Activated T-helper 17 cell treated with anti-CD3 and anti-CD28 coated beads, Interleukin-2, amount 50 U/mL, for 72 hours (primary cell): ENCODE measurements around the gene STK32A. TPM values are rescaled to one million over a fixed set of nuclear protein-coding genes. Genes with fewer than 3 reads are reported as not detected.
"Not testable (repeated sequence)": the region's sequence is repeated elsewhere in the genome, so short reads cannot be mapped to it uniquely, and the experiment has no call there.

Experiments
- ATAC-seq: fragments of 150-1000 bp; cut with Tn5 transposase; replicated peaks from 2 replicates; pipeline ENCODE4 v1.10.0; 2021; ENCODE audit warnings: mild to moderate bottlenecking, moderate library complexity
- H3K27ac Mint-ChIP-seq: one replicate; pipeline ENCODE4 v1.8.0; 2022; ENCODE audit warnings: mixed read lengths
- H3K27me3 Mint-ChIP-seq: one replicate; pipeline ENCODE4 v1.8.0; 2022; ENCODE audit warnings: mixed read lengths
- H3K36me3 Mint-ChIP-seq: one replicate; pipeline ENCODE4 v1.8.0; 2022; ENCODE audit warnings: low read depth, mild to moderate bottlenecking, mixed read lengths
- H3K4me1 Mint-ChIP-seq: one replicate; pipeline ENCODE4 v1.8.0; 2022; ENCODE audit warnings: mixed read lengths
- H3K4me3 Mint-ChIP-seq: one replicate; pipeline ENCODE4 v1.8.0; 2022; ENCODE audit warnings: mild to moderate bottlenecking, mixed read lengths
- H3K9me3 Mint-ChIP-seq: one replicate; pipeline ENCODE4 v1.8.0; 2022; ENCODE audit warnings: mixed read lengths
- total RNA-seq, 2 donors: library from RNA; stranded (reverse); gene quantifications; one replicate each; pipeline ENCODE4 v1.2.3, GENCODE V29; 2022

Gene STK32A
- total RNA-seq, 2 donors from 2014 or later, result not detected

DNA sequence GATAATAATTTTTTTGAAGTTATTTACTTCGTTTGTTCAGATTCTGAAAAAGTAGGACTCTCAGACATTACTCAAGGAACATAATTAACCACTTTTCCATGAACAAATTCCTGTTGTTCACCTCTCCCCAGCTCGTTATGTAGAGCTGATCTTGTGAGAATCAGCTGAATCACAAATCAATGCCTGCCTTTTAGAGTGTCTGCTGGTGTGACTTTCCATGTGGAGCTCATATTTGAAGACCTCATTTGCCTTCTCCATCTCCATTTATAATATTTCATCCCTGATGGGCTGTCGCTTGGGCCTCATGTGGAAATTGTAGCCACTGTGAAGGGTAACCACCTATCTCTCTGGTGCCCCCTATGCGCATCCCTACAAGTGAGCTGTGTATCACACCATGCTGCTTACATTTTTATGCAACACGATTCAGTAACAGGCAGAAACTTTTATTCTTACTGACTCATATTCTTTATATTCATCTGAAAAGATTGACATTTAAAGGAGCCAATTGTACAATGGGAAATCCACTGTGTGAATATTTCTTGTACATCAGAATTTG is 111.3 kb downstream of the STK32A start:
- Mint-ChIP-seq H3K27ac (no peak overlapping the region), H3K4me3 (no peak overlapping the region), H3K36me3 (no peaks in the 10 kb centered on the region), H3K4me1 (no peaks in the 10 kb centered on the region), H3K9me3 (no peaks in the 10 kb centered on the region), H3K27me3 (no peaks in the 10 kb centered on the region)
- no peak for ATAC-seq

- H3K4me3 Mint-ChIP-seq, result no peak overlapping the region
- H3K36me3 Mint-ChIP-seq, result no peaks in the 10 kb centered on the region
- no peak overlapping the region for H3K27ac Mint-ChIP-seq
- no peaks in the 10 kb centered on the region for H3K9me3 Mint-ChIP-seq
- H3K27me3 Mint-ChIP-seq, result peaks cover 3% of the 10 kb centered on the region
- no peaks in the 10 kb centered on the region for H3K4me1 Mint-ChIP-seq
- ATAC-seq, result no peak
Measured at GRCh38 chr5:147348046-147348445, 113.2 kb downstream of the STK32A start.

DNA sequence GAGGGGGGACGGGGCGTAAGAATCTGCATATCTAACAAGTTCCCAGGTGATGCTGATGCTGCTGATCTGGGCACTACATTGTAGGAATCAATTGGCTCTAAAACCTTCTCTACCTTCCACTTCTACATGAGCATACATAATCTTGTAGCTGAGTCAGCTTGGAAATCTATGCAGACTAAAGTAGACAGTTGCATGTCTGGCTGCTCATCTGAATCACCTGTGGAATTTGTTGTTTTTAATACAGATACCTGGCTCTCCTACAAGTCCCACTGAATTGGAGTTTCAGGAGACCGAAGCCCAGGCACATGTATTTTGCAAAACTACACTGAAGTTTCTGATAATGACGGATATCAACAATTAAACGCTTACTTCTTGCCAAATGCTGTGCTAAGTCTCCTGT is 113.6 kb downstream of the STK32A start:
- no peak overlapping the region for H3K4me3 Mint-ChIP-seq
- no peaks in the 10 kb centered on the region for H3K9me3 Mint-ChIP-seq
- no peak overlapping the region for H3K27ac Mint-ChIP-seq
- no peaks in the 10 kb centered on the region for H3K4me1 Mint-ChIP-seq
- no peak for ATAC-seq
- no peaks in the 10 kb centered on the region for H3K36me3 Mint-ChIP-seq
- peaks cover 3% of the 10 kb centered on the region for H3K27me3 Mint-ChIP-seq

- Mint-ChIP-seq H3K4me1 (no peaks in the 10 kb centered on the region), H3K27ac (no peak overlapping the region), H3K4me3 (no peak overlapping the region), H3K27me3 (peaks cover 3% of the 10 kb centered on the region), H3K9me3 (no peaks in the 10 kb centered on the region), H3K36me3 (no peaks in the 10 kb centered on the region)
- ATAC-seq, result no peak
Measured at GRCh38 chr5:147349241-147349640, 114.4 kb downstream of the STK32A start.

DNA sequence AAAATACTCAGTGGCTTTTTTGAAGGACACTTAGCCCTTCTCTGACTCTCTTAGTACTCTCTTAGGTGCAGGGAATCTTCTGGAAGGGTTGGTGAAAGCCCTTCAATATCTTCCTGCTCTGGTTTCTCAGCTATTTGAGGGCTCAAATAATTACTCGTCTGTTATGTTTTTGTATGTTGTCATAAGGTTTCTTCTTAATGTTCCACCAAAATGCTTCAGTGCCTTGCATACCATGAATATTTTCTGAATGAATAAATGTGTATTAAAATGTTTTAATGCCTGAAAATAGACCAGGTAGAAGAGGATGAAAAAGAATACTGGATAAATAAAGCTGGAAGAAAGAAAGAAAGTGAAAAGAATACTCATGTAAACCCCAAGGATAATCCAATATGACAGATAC is 124.3 kb downstream of the STK32A start:
- Mint-ChIP-seq H3K27me3 (peaks cover 2% of the 10 kb centered on the region), H3K4me1 (no peaks in the 10 kb centered on the region), H3K27ac (no peak overlapping the region), H3K36me3 (no peaks in the 10 kb centered on the region), H3K4me3 (no peak overlapping the region), H3K9me3 (no peaks in the 10 kb centered on the region)
- ATAC-seq, result no peak

GRCh38 chr5:147359581-147359980 is 124.8 kb downstream of the STK32A start:
- H3K4me1 Mint-ChIP-seq, result no peaks in the 10 kb centered on the region
- no peak for ATAC-seq
- H3K9me3 Mint-ChIP-seq, result no peaks in the 10 kb centered on the region
- no peaks in the 10 kb centered on the region for H3K36me3 Mint-ChIP-seq
- H3K27me3 Mint-ChIP-seq, result peaks cover 2% of the 10 kb centered on the region
- H3K4me3 Mint-ChIP-seq, result no peak overlapping the region
- H3K27ac Mint-ChIP-seq, result no peak overlapping the region

DNA sequence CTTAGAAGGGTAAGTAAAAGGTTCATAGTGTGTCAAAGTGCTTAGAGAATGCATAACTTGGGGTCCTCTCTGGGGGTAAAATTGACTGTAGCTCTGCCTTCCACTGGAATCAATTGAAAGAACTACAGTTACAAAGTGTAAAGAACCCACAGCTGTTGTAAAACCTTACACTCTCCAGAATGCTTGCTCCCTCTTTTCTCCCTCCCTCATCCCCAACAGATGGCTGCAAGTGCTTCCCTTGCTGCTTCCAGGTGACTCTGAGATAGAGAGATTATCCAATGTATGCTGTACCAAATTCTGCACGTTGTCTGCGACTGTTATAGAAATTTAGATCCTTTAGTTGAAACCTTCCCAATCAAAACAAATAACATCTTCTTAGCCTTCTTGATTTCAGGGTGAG is 126.0 kb downstream of the STK32A start:
- H3K27me3 Mint-ChIP-seq, result peaks cover 2% of the 10 kb centered on the region
- H3K27ac Mint-ChIP-seq, result no peak overlapping the region
- no peaks in the 10 kb centered on the region for H3K4me1 Mint-ChIP-seq
- no peak overlapping the region for H3K4me3 Mint-ChIP-seq
- ATAC-seq, result no peak
- H3K36me3 Mint-ChIP-seq, result no peaks in the 10 kb centered on the region
- no peaks in the 10 kb centered on the region for H3K9me3 Mint-ChIP-seq

DNA sequence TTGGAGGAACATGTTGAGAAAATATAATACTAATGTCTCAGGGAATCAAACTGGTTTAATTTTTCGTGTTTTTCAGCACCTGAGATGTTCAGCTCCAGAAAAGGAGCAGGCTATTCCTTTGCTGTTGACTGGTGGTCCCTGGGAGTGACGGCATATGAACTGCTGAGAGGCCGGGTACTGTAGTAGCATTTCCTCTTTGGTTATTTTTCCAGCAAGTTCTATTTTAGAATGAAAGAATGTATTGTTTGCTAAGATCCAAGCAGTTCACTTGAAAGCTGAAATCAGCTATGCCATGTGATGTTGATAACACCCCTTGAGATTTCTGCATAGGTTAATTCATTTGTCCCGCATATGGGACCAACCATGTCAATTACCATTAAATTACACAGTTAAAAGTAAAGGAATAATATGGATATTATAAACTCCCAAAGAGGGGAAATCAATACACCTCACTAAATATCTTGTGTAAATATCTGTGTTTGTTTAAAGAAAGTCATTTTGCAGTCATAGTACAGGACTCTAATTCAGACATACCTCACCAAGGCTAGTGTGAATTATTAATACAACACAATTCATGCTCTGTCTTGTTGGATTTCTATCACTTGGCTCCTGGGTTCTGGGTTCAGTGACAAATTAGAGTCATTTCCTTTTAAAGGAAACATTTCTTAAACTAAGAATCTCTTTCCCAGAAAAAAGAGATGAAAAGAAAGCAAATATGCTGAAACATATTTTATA is 126.8 kb downstream of the STK32A start:
- H3K4me1 Mint-ChIP-seq, result no peaks in the 10 kb centered on the region
- H3K4me3 Mint-ChIP-seq, result no peak overlapping the region
- no peak overlapping the region for H3K27ac Mint-ChIP-seq
- no peaks in the 10 kb centered on the region for H3K9me3 Mint-ChIP-seq
- H3K27me3 Mint-ChIP-seq, result peaks cover 2% of the 10 kb centered on the region
- ATAC-seq, result no peak
- H3K36me3 Mint-ChIP-seq, result no peaks in the 10 kb centered on the region

- not testable (repeated sequence) for H3K4me1 Mint-ChIP-seq, H3K36me3 Mint-ChIP-seq, H3K4me3 Mint-ChIP-seq, H3K27me3 Mint-ChIP-seq, H3K27ac Mint-ChIP-seq, ATAC-seq, H3K9me3 Mint-ChIP-seq
Measured at GRCh38 chr5:147367381-147367780, 132.6 kb downstream of the STK32A start.

DNA sequence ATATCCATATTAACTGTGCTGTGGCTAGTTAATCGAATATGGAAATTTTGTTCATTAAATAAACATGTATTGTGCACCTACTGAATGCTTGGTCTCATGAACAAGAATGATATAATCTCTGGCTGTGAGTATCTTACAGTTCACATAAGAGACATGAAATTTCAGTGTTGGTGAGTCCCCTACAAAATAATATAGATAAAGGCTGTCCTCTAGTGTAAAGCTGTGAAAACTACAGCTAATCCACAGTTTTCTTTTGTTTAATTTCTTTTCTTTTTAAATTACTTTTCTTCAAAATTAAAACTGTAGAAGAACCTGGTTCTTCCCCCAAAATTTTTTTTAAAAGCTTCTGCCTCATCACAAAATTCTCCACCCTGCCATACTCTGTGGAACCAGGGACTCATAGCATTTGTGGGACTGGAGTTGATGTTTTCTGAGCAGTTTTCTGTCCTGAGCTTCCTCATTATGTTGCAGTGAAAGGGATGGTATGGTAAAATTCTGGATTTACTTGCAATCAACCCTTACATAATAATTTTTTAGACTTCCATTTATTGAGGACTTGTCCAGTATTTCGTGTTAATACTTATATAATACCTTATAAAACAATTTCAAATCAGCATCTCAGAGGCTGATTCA is 135.0 kb downstream of the STK32A start:
- no peak for ATAC-seq
- no peaks in the 10 kb centered on the region for H3K4me1 Mint-ChIP-seq
- H3K9me3 Mint-ChIP-seq, result no peaks in the 10 kb centered on the region
- H3K36me3 Mint-ChIP-seq, result no peaks in the 10 kb centered on the region
- H3K27me3 Mint-ChIP-seq, result no peaks in the 10 kb centered on the region
- no peak overlapping the region for H3K27ac Mint-ChIP-seq
- H3K4me3 Mint-ChIP-seq, result no peak overlapping the region

GRCh38 chr5:147371290-147371689 is 136.5 kb downstream of the STK32A start:
- no peak overlapping the region for H3K4me3 Mint-ChIP-seq
- H3K36me3 Mint-ChIP-seq, result no peaks in the 10 kb centered on the region
- H3K4me1 Mint-ChIP-seq, result no peaks in the 10 kb centered on the region
- H3K9me3 Mint-ChIP-seq, result no peaks in the 10 kb centered on the region
- H3K27ac Mint-ChIP-seq, result no peak overlapping the region
- no peak for ATAC-seq
- peaks cover 2% of the 10 kb centered on the region for H3K27me3 Mint-ChIP-seq

DNA sequence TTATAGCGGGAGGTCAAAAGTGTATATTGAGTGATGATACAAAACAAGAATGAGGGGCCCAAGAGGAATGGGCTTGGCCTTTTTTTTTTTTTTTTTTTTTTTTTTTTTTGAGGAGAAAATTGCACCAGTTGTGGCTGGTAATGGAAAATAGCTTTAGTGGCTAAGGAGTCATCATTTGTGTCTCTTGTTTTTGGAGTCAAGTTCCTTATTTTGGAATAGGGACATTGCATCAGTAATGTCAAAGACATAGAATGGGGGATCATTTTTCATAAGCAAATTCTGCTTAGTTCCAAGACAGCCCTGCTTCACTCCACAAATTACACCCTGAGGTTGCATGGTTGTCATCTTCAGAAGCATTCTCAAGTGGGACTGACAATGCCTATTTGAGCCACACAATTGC is 137.4 kb downstream of the STK32A start:
- no peak overlapping the region for H3K4me3 Mint-ChIP-seq
- H3K27ac Mint-ChIP-seq, result no peak overlapping the region
- H3K36me3 Mint-ChIP-seq, result no peaks in the 10 kb centered on the region
- H3K4me1 Mint-ChIP-seq, result no peaks in the 10 kb centered on the region
- ATAC-seq, result no peak
- peaks cover 6% of the 10 kb centered on the region for H3K27me3 Mint-ChIP-seq
- H3K9me3 Mint-ChIP-seq, result no peaks in the 10 kb centered on the region

DNA sequence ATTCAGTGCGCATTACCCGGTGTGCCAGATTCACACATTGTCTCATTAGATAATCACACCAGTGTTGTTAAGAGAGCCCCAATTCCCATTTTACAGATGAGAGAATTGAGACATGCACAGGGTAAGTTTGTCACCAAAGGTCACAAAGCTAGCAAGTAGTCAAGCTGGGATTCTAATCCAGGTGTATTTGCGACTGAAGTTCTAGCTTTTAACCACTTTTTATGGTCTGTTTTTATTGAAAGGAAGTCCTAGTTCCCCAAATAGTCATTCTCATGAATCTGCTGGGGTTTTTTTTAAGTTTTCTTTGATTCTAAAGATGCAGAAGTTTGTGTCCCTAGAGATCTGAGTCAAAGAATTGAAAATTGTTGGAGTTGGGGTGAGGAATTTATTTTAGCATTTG is 138.5 kb downstream of the STK32A start:
- ATAC-seq, result no peak
- H3K4me1 Mint-ChIP-seq, result no peaks in the 10 kb centered on the region
- no peak overlapping the region for H3K27ac Mint-ChIP-seq
- H3K27me3 Mint-ChIP-seq, result peaks cover 6% of the 10 kb centered on the region
- H3K4me3 Mint-ChIP-seq, result no peak overlapping the region
- H3K9me3 Mint-ChIP-seq, result no peaks in the 10 kb centered on the region
- no peaks in the 10 kb centered on the region for H3K36me3 Mint-ChIP-seq

GRCh38 chr5:147375151-147375550 is 140.3 kb downstream of the STK32A start:
- Mint-ChIP-seq H3K4me1 (no peaks in the 10 kb centered on the region), H3K4me3 (no peak overlapping the region), H3K27ac (no peak overlapping the region), H3K36me3 (no peaks in the 10 kb centered on the region), H3K27me3 (peaks cover 15% of the 10 kb centered on the region), H3K9me3 (no peaks in the 10 kb centered on the region)
- ATAC-seq, result no peak

DNA sequence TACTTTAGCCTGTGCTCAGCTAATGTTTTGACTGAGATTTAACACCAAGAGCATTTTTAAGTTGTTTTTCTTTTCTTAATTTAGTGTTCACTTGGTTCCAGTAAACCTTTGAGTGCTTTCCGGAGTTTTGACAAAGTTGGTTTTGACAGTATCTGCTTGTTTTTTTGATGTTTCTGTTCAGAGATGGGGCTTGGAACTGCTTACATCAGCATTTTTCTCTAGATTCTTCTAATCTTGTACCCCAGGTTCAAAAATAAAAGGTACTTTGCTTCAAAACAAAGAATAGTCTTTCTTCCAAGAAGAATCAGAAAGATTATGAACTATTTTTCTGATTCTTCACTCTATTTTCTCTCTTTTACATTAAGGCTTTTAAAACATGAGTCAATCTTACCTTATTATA is 142.9 kb downstream of the STK32A start:
- ATAC-seq, result no peak
- Mint-ChIP-seq H3K4me3 (no peak overlapping the region), H3K36me3 (no peaks in the 10 kb centered on the region), H3K27ac (no peak overlapping the region), H3K9me3 (no peaks in the 10 kb centered on the region), H3K4me1 (no peaks in the 10 kb centered on the region), H3K27me3 (peaks cover 19% of the 10 kb centered on the region)
